GM19372 (cell line): ENCODE results near the gene ULK2.
"Not testable (repeated sequence)": the region's sequence is repeated elsewhere in the genome, so short reads cannot be mapped to it uniquely, and the experiment has no call there.

Experiments used
- ATAC-seq: cut with Tn5 transposase; IDR thresholded peaks from one replicate; pipeline ENCODE4 v1.9.1; 2021; ENCODE audit warnings: mild to moderate bottlenecking, low read depth, moderate library complexity; ENCODE audit not compliant: unreplicated experiment

Gene ULK2

GRCh38 chr17:19867329-19868078 is at the start of gene ULK2:
TSS of gene ULK2 (minus strand) at chr17:19867936. CDS start at chr17:19867417, 519 bp downstream.
- ATAC-seq: no peak

GRCh38 chr17:19915245-19915978 is 47.7 kb upstream of the ULK2 start:
- ATAC-seq: no peak

DNA sequence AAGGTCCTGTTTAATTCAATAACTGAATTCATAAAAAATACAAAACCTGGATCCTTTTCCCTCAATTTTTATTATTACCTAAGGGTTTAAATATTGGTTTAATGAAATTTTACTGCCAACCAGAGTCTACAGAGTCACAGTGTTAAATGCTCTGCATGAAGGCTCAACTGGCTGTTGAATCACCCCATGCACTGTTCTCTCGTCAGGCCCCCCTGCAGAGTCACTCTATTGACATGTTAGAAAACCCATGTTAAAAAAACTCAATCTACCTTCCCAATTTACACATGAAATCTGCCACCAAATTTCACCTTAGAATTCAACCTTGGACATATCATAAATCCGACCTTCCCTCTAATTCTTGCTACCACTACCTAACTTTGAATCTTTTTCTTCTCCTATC is 43.3 kb upstream of the ULK2 start:
- ATAC-seq: no peak

DNA sequence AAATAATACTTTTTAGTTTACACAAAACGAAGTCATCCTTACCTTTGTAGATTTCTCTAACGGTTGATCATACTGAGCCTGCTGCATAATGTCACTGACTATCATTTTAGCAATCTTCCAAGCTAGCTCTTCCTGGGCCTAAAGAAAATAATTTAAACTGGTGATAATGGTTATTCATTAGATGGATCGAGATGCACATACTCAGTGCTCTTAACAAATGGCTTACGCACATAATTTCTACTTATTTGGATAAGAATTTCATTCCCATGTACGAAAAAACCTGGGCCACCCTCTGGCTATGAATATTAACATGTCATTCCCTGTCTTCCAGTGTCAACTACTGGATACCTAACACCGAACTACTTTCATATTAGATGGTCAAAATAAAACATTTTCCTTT is 41.4 kb upstream of the ULK2 start:
- no peak for ATAC-seq

- no peak for ATAC-seq
Observed at GRCh38 chr17:19905502-19905901, 37.8 kb upstream of the ULK2 start.

- ATAC-seq: no peak
Observed at GRCh38 chr17:19904924-19905323, 37.2 kb upstream of the ULK2 start.

GRCh38 chr17:19904412-19904811 is 36.7 kb upstream of the ULK2 start:
- ATAC-seq: no peak

DNA sequence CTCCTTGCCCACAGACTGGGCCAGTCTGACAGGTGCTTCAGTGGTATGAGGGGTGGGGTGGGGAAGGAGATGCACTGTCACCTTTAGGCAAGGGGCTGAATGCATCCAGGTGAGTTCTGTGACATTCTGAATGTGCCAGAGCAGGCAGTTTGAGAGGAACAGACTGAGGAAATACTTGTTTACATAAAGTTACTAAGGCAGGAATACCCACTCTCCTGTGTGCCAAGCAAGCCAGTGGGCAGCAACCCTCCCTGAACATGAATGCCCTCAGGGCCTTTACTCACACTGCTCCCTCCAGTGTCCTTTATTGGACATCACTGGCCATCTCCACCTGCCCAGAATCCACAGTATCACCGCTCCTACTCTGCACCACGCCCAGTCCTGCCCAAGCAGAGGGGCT is 33.1 kb upstream of the ULK2 start:
- ATAC-seq: no peak

DNA sequence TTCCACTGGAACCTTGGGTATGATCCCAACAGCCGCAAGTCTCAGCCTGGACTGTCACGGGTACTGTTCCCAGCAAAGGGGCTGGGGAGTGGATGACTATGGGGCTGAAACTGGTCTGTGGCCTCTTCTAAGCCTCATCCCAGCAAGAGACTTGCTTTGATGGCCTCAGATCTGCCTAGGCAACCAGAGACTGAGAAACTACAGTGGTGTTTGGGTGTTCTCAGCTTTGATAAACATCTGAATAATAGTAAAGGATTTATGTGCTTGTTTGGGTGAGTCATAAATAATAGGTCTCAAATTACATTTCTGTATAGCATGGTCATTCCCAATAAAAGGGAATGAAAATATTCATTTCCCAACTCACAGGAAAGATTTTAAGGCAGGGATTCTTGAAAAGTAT is 30.2 kb upstream of the ULK2 start:
- ATAC-seq: no peak

DNA sequence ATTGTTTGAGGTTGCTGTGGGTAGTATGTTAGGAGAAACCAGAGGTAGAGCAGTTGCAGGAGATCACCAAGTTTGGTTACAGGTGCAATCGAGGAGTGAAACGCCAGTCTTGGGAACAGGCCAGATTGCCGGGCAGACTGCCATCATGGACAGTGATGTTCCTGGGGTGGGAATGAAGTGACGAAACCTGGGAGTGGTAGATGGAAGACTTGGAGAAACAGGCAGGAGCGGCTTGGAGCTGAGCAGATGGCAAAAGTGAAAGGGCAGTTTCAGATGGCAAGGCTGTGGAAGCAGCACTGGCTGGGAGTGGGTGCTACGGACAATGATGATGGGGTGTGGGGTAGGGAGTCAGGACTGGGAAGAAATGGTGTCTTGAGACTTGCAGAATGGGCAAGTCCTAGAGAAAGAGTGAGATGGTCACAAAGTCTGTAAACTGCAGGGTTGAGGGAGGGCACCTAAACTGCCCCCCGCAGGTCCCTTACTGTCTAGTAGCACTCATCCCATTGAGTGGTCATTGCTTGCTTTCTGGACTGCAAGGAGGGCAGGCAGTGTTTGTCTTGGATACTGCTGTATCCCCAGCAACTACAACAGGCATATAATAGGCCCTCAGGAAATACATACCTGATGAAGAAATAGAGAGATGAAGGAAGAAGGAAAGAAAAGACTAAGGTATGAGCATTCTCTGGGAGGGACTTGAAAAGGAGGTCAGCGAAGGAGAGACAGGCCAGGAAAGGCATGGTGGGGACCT is 29.5 kb upstream of the ULK2 start:
- no peak for ATAC-seq

- ATAC-seq: no peak
Observed at GRCh38 chr17:19896679-19897078, 28.9 kb upstream of the ULK2 start.

GRCh38 chr17:19890554-19890953 is 22.8 kb upstream of the ULK2 start:
- not testable (repeated sequence) for ATAC-seq

DNA sequence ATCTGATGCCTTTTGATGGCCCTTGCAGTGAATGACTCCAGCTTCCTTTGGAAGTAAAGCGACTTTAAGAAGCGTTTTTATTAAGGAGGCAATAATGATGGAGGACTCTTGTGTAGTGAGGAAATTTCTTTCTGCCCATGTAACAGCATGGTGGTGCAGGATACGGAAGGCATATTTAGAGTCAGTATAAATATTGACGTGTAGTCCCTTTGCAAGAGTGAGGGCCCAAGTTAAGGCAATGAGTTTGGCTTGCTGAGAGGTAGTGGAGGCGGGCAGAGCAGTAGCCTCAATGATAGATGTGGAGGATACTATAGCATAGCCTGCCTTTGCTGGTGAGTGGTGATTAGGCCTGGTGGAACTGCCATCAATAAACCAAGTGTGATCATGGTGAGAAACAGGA is 22.3 kb upstream of the ULK2 start:
- not testable (repeated sequence) for ATAC-seq

DNA sequence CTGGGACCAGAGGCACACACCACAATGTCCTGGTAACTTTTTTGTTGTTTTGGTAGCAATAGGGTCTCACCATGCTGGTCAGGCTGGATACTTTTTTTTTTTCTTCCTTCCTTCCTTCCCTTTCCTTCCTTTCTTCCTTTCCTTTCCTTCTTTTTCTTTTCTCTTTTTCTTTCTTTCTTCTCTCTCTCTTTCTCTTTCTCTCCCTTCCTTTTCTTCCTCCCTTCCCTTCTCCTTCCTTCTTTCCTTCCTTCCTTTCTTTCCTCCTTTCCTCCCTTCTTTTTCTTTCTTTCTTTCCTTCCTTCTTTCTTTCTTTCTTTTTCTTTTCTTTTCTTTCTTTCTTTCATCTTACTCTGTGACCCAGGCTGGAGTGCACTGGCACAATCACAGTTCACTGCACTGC is 18.4 kb upstream of the ULK2 start:
- no peak for ATAC-seq

- ATAC-seq: no peak
Observed at GRCh38 chr17:19883537-19884215, 15.9 kb upstream of the ULK2 start.

- no peak for ATAC-seq
Observed at GRCh38 chr17:19880393-19880792, 12.7 kb upstream of the ULK2 start.

DNA sequence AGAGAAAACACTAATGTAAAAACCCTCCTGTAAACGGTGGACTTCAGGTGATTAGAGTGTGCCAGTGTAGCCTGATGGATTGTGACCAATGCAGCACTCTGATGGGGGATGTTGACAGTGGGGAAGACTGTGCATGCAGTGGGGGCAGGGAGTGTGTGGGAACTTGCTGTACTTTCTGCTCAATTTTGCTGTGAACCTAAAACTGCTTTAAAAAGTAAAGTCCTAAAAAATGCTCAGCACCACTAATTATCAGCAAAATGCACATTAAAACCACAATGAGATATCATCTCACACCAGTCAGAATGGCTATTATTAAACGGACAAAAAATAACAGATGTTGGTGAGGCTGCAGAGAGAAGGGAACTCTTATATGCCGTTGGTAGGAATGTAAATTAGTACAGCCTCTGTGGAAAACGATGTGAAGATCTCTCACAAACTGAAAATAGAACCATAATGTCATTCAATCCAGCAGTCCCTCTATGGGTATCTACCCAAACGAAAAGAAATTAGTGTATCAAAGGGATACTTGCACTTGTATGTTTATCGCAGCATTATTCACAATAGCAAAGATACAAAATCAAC is 9.7 kb upstream of the ULK2 start:
- ATAC-seq: no peak

- no peak for ATAC-seq
Observed at GRCh38 chr17:19876529-19877161, 8.9 kb upstream of the ULK2 start.

GRCh38 chr17:19874256-19874655 is 6.5 kb upstream of the ULK2 start:
- ATAC-seq: no peak

- no peak for ATAC-seq
Observed at GRCh38 chr17:19873346-19873745, 5.6 kb upstream of the ULK2 start.
